ENCODE data around the gene PPP1R10.
"Not testable (repeated sequence)": the region's sequence is repeated elsewhere in the genome, so short reads cannot be mapped to it uniquely, and the experiment has no call there.

The PPP1R10 gene

GRCh38 chr6:30616811-30617564 lies at the start of gene PPP1R10:
TSS of gene PPP1R10 (minus strand) at chr6:30617243. CDS start at chr6:30609944, 7,299 bp downstream.
- no peaks in the 10 kb centered on the region for H3K9me3 ChIP-seq (ENCODE audit: control insufficient read depth, insufficient read depth, low read length)
- peak within 1 kb of the TSS; percentile 100 for H3K9ac ChIP-seq (ENCODE audit: low read depth, low read length)
- H3K36me3 ChIP-seq (ENCODE audit: control insufficient read depth, insufficient read depth, low read length): peaks cover 16% of the 10 kb centered on the region
- H3K4me3 ChIP-seq (ENCODE audit: low read depth, low read length): peak within 1 kb of the TSS; percentile 100
- peaks cover 10% of the 10 kb centered on the region for H3K4me1 ChIP-seq (ENCODE audit: control insufficient read depth, insufficient read depth, low read length)
- no peaks in the 10 kb centered on the region for H3K27me3 ChIP-seq (ENCODE audit: control insufficient read depth, insufficient read depth, low read length)

- H3K4me1 ChIP-seq (ENCODE audit: control insufficient read depth, insufficient read depth, low read length); H3K9ac ChIP-seq (ENCODE audit: low read depth, low read length); H3K4me3 ChIP-seq (ENCODE audit: low read depth, low read length); H3K27me3 ChIP-seq (ENCODE audit: control insufficient read depth, insufficient read depth, low read length); H3K9me3 ChIP-seq (ENCODE audit: control insufficient read depth, insufficient read depth, low read length): not testable (repeated sequence)
- peaks cover 32% of the 10 kb centered on the region for H3K36me3 ChIP-seq (ENCODE audit: control insufficient read depth, insufficient read depth, low read length)
Measured at GRCh38 chr6:30666300-30666699, 49.3 kb upstream of the PPP1R10 start.

GRCh38 chr6:30664994-30665767 lies 48.1 kb upstream of the PPP1R10 start:
- Histone ChIP-seq H3K4me3 (ENCODE audit: low read depth, low read length) (no peak overlapping the region), H3K9ac (ENCODE audit: low read depth, low read length) (no peak overlapping the region), H3K27me3 (ENCODE audit: control insufficient read depth, insufficient read depth, low read length) (no peaks in the 10 kb centered on the region), H3K4me1 (ENCODE audit: control insufficient read depth, insufficient read depth, low read length) (no peaks in the 10 kb centered on the region), H3K9me3 (ENCODE audit: control insufficient read depth, insufficient read depth, low read length) (no peaks in the 10 kb centered on the region), H3K36me3 (ENCODE audit: control insufficient read depth, insufficient read depth, low read length) (peaks cover 28% of the 10 kb centered on the region)

GRCh38 chr6:30657922-30658321 lies 40.9 kb upstream of the PPP1R10 start:
- H3K9ac ChIP-seq (ENCODE audit: low read depth, low read length); H3K27me3 ChIP-seq (ENCODE audit: control insufficient read depth, insufficient read depth, low read length); H3K4me3 ChIP-seq (ENCODE audit: low read depth, low read length); H3K9me3 ChIP-seq (ENCODE audit: control insufficient read depth, insufficient read depth, low read length); H3K4me1 ChIP-seq (ENCODE audit: control insufficient read depth, insufficient read depth, low read length): not testable (repeated sequence)
- peaks cover 51% of the 10 kb centered on the region for H3K36me3 ChIP-seq (ENCODE audit: control insufficient read depth, insufficient read depth, low read length)

- H3K36me3 ChIP-seq (ENCODE audit: control insufficient read depth, insufficient read depth, low read length): peaks cover 51% of the 10 kb centered on the region
- H3K9me3 ChIP-seq (ENCODE audit: control insufficient read depth, insufficient read depth, low read length): no peaks in the 10 kb centered on the region
- no peak overlapping the region for H3K9ac ChIP-seq (ENCODE audit: low read depth, low read length)
- H3K4me1 ChIP-seq (ENCODE audit: control insufficient read depth, insufficient read depth, low read length): no peaks in the 10 kb centered on the region
- no peaks in the 10 kb centered on the region for H3K27me3 ChIP-seq (ENCODE audit: control insufficient read depth, insufficient read depth, low read length)
- no peak overlapping the region for H3K4me3 ChIP-seq (ENCODE audit: low read depth, low read length)
Measured at GRCh38 chr6:30657454-30657853, 40.4 kb upstream of the PPP1R10 start.

GRCh38 chr6:30656513-30656912 lies 39.5 kb upstream of the PPP1R10 start:
- Histone ChIP-seq H3K9me3 (ENCODE audit: control insufficient read depth, insufficient read depth, low read length) (no peaks in the 10 kb centered on the region), H3K36me3 (ENCODE audit: control insufficient read depth, insufficient read depth, low read length) (peaks cover 52% of the 10 kb centered on the region), H3K4me3 (ENCODE audit: low read depth, low read length) (no peak overlapping the region), H3K9ac (ENCODE audit: low read depth, low read length) (no peak overlapping the region), H3K27me3 (ENCODE audit: control insufficient read depth, insufficient read depth, low read length) (no peaks in the 10 kb centered on the region), H3K4me1 (ENCODE audit: control insufficient read depth, insufficient read depth, low read length) (no peaks in the 10 kb centered on the region)

GRCh38 chr6:30655743-30656094 lies 38.7 kb upstream of the PPP1R10 start:
- H3K9me3 ChIP-seq (ENCODE audit: control insufficient read depth, insufficient read depth, low read length): no peaks in the 10 kb centered on the region
- peaks cover 52% of the 10 kb centered on the region for H3K36me3 ChIP-seq (ENCODE audit: control insufficient read depth, insufficient read depth, low read length)
- no peak overlapping the region for H3K9ac ChIP-seq (ENCODE audit: low read depth, low read length)
- no peaks in the 10 kb centered on the region for H3K27me3 ChIP-seq (ENCODE audit: control insufficient read depth, insufficient read depth, low read length)
- no peaks in the 10 kb centered on the region for H3K4me1 ChIP-seq (ENCODE audit: control insufficient read depth, insufficient read depth, low read length)
- no peak overlapping the region for H3K4me3 ChIP-seq (ENCODE audit: low read depth, low read length)

GRCh38 chr6:30654798-30655742 lies 38.0 kb upstream of the PPP1R10 start:
- Histone ChIP-seq H3K4me1 (ENCODE audit: control insufficient read depth, insufficient read depth, low read length) (no peaks in the 10 kb centered on the region), H3K9me3 (ENCODE audit: control insufficient read depth, insufficient read depth, low read length) (no peaks in the 10 kb centered on the region), H3K9ac (ENCODE audit: low read depth, low read length) (no peak overlapping the region), H3K27me3 (ENCODE audit: control insufficient read depth, insufficient read depth, low read length) (no peaks in the 10 kb centered on the region), H3K4me3 (ENCODE audit: low read depth, low read length) (no peak overlapping the region), H3K36me3 (ENCODE audit: control insufficient read depth, insufficient read depth, low read length) (peaks cover 49% of the 10 kb centered on the region)

GRCh38 chr6:30651143-30651542 lies 34.1 kb upstream of the PPP1R10 start:
- H3K27me3 ChIP-seq (ENCODE audit: control insufficient read depth, insufficient read depth, low read length): no peaks in the 10 kb centered on the region
- H3K9ac ChIP-seq (ENCODE audit: low read depth, low read length): no peak overlapping the region
- no peak overlapping the region for H3K4me3 ChIP-seq (ENCODE audit: low read depth, low read length)
- peaks cover 4% of the 10 kb centered on the region for H3K4me1 ChIP-seq (ENCODE audit: control insufficient read depth, insufficient read depth, low read length)
- H3K9me3 ChIP-seq (ENCODE audit: control insufficient read depth, insufficient read depth, low read length): no peaks in the 10 kb centered on the region
- peaks cover 25% of the 10 kb centered on the region for H3K36me3 ChIP-seq (ENCODE audit: control insufficient read depth, insufficient read depth, low read length)

- peak overlapping the region; percentile 90 for H3K4me3 ChIP-seq (ENCODE audit: low read depth, low read length)
- H3K9me3 ChIP-seq (ENCODE audit: control insufficient read depth, insufficient read depth, low read length): no peaks in the 10 kb centered on the region
- peaks cover 6% of the 10 kb centered on the region for H3K4me1 ChIP-seq (ENCODE audit: control insufficient read depth, insufficient read depth, low read length)
- no peaks in the 10 kb centered on the region for H3K27me3 ChIP-seq (ENCODE audit: control insufficient read depth, insufficient read depth, low read length)
- peaks cover 13% of the 10 kb centered on the region for H3K36me3 ChIP-seq (ENCODE audit: control insufficient read depth, insufficient read depth, low read length)
- peak overlapping the region; percentile 81 for H3K9ac ChIP-seq (ENCODE audit: low read depth, low read length)
Measured at GRCh38 chr6:30647242-30648116, 30.4 kb upstream of the PPP1R10 start.

Data from iPS-15b (cell line).